Measurements from ENCODE around the gene UBE2O. TPM values are rescaled to one million over a fixed set of nuclear protein-coding genes. Genes with fewer than 3 reads are reported as not detected.

The UBE2O gene
- total RNA-seq, 1 donor from 2014 or later: 25.8 TPM

GRCh38 chr17:76426853-76427252, 26.1 kb downstream of the UBE2O start:
- H3K9me3 ChIP-seq (ENCODE audit: insufficient read depth, low read depth, low read length): no peaks in the 10 kb centered on the region
- H3K9ac ChIP-seq (ENCODE audit: low read length): no peak overlapping the region
- no peaks in the 10 kb centered on the region for H3K36me3 ChIP-seq (ENCODE audit: insufficient read depth, low read length)
- H4K20me1 ChIP-seq (ENCODE audit: insufficient read depth, low read length): peaks cover 71% of the 10 kb centered on the region
- no peak for FAIRE-seq
- H3K4me3 Mint-ChIP-seq (ENCODE audit: unreplicated experiment): no peak overlapping the region
- DNase-seq (ENCODE audit: low read depth): no peak
- no peaks in the 10 kb centered on the region for H3K4me1 ChIP-seq (ENCODE audit: insufficient read depth, low read length)
- H3K27ac Mint-ChIP-seq (ENCODE audit: unreplicated experiment): no peak overlapping the region
- peaks cover 19% of the 10 kb centered on the region for H3K4me1 Mint-ChIP-seq (ENCODE audit: low read depth, unreplicated experiment)
- H3K27ac ChIP-seq (ENCODE audit: low read depth, low read length): no peak overlapping the region
- H3K27me3 Mint-ChIP-seq (ENCODE audit: low read depth, unreplicated experiment): no peaks in the 10 kb centered on the region
- no peak overlapping the region for H3K4me2 ChIP-seq (ENCODE audit: low read length)
- no peak for TF ChIP-seq EZH2 (IDR thresholded peaks at IDR 0.05; ENCODE audit: insufficient read depth, low read length)
- TF ChIP-seq CTCF (IDR thresholded peaks at IDR 0.05; ENCODE audit: insufficient read depth, low read depth, low read length): no peak
- peaks cover 10% of the 10 kb centered on the region for H3K36me3 Mint-ChIP-seq (ENCODE audit: low read depth, unreplicated experiment)
- no peaks in the 10 kb centered on the region for H3K27me3 ChIP-seq (ENCODE audit: insufficient read depth, low read length)
- no peaks in the 10 kb centered on the region for H3K9me3 Mint-ChIP-seq (ENCODE audit: unreplicated experiment)
- H2AFZ ChIP-seq (ENCODE audit: low read depth, low read length): no peak overlapping the region
- H3K79me2 ChIP-seq (ENCODE audit: insufficient read depth, low read length): peaks cover 55% of the 10 kb centered on the region
- H3K4me3 ChIP-seq (ENCODE audit: insufficient read depth, low read depth, low read length): no peak overlapping the region

- no peak for DNase-seq (ENCODE audit: low read depth)
- Histone ChIP-seq H3K79me2 (ENCODE audit: insufficient read depth, low read length) (peaks cover 63% of the 10 kb centered on the region), H3K4me3 (ENCODE audit: insufficient read depth, low read depth, low read length) (no peak overlapping the region), H3K9me3 (ENCODE audit: insufficient read depth, low read depth, low read length) (no peaks in the 10 kb centered on the region), H3K9ac (ENCODE audit: low read length) (no peak overlapping the region), H4K20me1 (ENCODE audit: insufficient read depth, low read length) (peaks cover 77% of the 10 kb centered on the region), H3K4me2 (ENCODE audit: low read length) (no peak overlapping the region), H3K36me3 (ENCODE audit: insufficient read depth, low read length) (no peaks in the 10 kb centered on the region), H3K4me1 (ENCODE audit: insufficient read depth, low read length) (peaks cover 10% of the 10 kb centered on the region), H2AFZ (ENCODE audit: low read depth, low read length) (no peak overlapping the region), H3K27me3 (ENCODE audit: insufficient read depth, low read length) (no peaks in the 10 kb centered on the region), H3K27ac (ENCODE audit: low read depth, low read length) (no peak overlapping the region)
- Mint-ChIP-seq H3K27ac (ENCODE audit: unreplicated experiment) (no peak overlapping the region), H3K36me3 (ENCODE audit: low read depth, unreplicated experiment) (peaks cover 14% of the 10 kb centered on the region), H3K9me3 (ENCODE audit: unreplicated experiment) (peaks cover 7% of the 10 kb centered on the region), H3K4me3 (ENCODE audit: unreplicated experiment) (no peak overlapping the region), H3K4me1 (ENCODE audit: low read depth, unreplicated experiment) (peaks cover 16% of the 10 kb centered on the region), H3K27me3 (ENCODE audit: low read depth, unreplicated experiment) (no peaks in the 10 kb centered on the region)
- no peak for FAIRE-seq
- TF ChIP-seq EZH2 (IDR thresholded peaks at IDR 0.05; ENCODE audit: insufficient read depth, low read length) (no peak), CTCF (IDR thresholded peaks at IDR 0.05; ENCODE audit: insufficient read depth, low read depth, low read length) (no peak)
Measured at GRCh38 chr17:76422860-76423259, 30.1 kb downstream of the UBE2O start.

GRCh38 chr17:76422406-76422805, 30.5 kb downstream of the UBE2O start:
- no peak for TF ChIP-seq EZH2 (IDR thresholded peaks at IDR 0.05; ENCODE audit: insufficient read depth, low read length)
- no peak for TF ChIP-seq CTCF (IDR thresholded peaks at IDR 0.05; ENCODE audit: insufficient read depth, low read depth, low read length)
- Mint-ChIP-seq H3K9me3 (ENCODE audit: unreplicated experiment) (peaks cover 7% of the 10 kb centered on the region), H3K27ac (ENCODE audit: unreplicated experiment) (no peak overlapping the region), H3K36me3 (ENCODE audit: low read depth, unreplicated experiment) (peaks cover 18% of the 10 kb centered on the region), H3K27me3 (ENCODE audit: low read depth, unreplicated experiment) (no peaks in the 10 kb centered on the region), H3K4me1 (ENCODE audit: low read depth, unreplicated experiment) (peaks cover 12% of the 10 kb centered on the region), H3K4me3 (ENCODE audit: unreplicated experiment) (no peak overlapping the region)
- no peaks in the 10 kb centered on the region for H3K36me3 ChIP-seq (ENCODE audit: insufficient read depth, low read length)
- H3K9ac ChIP-seq (ENCODE audit: low read length): no peak overlapping the region
- no peak overlapping the region for H3K27ac ChIP-seq (ENCODE audit: low read depth, low read length)
- no peak overlapping the region for H3K4me2 ChIP-seq (ENCODE audit: low read length)
- FAIRE-seq (no peak), DNase-seq (ENCODE audit: low read depth) (no peak)
- no peak overlapping the region for H3K4me3 ChIP-seq (ENCODE audit: insufficient read depth, low read depth, low read length)
- H3K79me2 ChIP-seq (ENCODE audit: insufficient read depth, low read length): peaks cover 68% of the 10 kb centered on the region
- peaks cover 10% of the 10 kb centered on the region for H3K4me1 ChIP-seq (ENCODE audit: insufficient read depth, low read length)
- no peak overlapping the region for H2AFZ ChIP-seq (ENCODE audit: low read depth, low read length)
- H3K27me3 ChIP-seq (ENCODE audit: insufficient read depth, low read length): no peaks in the 10 kb centered on the region
- peaks cover 77% of the 10 kb centered on the region for H4K20me1 ChIP-seq (ENCODE audit: insufficient read depth, low read length)
- no peaks in the 10 kb centered on the region for H3K9me3 ChIP-seq (ENCODE audit: insufficient read depth, low read depth, low read length)
